Measurements from ENCODE around the gene TRAF6.
A peak's percentile ranks its signal among the peaks of the same experiment; 100 is the strongest.
"Not testable (repeated sequence)": the region's sequence is repeated elsewhere in the genome, so short reads cannot be mapped to it uniquely, and the experiment has no call there.

Gene TRAF6

DNA sequence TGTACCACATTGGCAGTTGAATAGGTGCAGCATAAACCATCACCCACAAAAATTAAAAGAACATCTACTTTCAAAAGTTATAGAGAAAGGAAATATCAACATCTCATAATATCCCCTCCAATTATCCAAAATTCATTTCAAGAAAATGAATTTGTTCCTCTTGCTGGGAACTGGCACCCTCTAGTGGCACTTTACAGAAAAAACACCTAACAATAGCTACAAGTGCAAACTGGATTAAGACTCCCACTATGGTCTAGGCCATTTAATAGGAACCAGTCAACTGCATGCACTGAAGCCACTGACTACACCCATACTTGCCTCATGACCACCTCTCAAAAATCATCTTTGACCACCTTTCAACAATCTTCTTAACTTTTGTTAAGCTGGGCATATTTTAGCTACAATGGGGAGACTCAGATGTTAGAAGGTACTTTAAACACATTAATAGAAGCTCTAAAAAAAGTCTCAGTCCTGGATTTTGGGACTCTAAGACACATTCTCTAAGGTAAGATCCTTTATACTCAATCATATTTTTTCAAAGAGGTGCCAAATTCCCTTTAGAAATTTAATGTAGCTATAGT lies 17.3 kb downstream of the TRAF6 start:
- peak; percentile 25 for DNase-seq

DNA sequence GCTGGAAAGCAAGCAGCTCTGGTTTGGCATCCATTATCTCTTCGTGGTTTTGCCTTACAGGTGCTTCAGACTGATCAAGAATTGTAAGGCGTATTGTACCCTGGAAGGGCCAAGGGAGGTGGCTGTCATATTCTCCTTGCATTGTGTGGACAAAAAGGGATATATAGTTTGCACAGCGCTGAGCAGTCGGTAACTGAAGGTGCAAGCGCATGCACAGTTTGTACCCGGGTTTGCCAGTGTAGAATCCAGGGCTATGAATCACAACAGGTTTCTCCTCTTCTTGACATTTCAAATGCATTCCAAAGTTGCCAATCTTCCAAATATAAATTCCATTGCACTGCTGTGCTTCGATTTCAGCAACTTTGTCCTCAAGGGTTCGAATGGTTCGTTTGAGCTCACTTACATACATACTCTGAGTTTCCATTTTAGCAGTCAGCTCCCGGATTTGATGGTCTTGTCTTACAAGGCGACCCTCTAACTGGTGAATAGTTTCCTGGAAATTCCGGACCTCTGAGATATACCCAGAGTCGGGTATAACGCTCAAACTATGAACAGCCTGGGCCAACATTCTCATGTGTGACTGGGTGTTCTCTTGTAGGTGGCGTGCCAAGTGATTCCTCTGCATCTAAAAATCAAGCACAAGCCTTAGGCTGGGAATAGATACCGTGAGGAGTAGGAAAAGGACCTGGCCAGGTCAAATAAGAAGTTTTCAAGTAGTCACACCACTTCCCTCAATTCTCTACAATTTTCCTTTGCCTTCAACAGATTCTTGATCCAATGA lies 19.9 kb downstream of the TRAF6 start:
- no peak for DNase-seq

DNA sequence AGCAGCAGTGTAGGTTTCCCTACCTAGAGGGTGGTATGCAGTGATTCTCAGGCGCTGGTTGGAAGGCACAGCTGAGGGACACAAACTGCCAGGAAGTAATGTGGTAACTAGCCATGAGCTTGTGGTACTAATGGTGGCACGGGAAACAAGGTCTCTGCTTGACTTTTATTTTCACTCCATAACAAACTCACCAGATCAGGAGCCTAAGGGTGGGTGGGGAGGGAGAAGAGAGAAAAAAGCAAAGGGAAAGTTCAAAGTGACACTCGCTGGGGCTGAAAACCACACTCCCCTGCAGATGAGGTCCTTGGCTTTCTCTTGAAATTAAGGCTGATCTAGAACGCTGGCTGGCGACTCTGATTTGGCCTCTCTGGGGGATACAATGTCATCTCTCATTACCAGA lies 22.0 kb downstream of the TRAF6 start:
- no peak for DNase-seq

DNA sequence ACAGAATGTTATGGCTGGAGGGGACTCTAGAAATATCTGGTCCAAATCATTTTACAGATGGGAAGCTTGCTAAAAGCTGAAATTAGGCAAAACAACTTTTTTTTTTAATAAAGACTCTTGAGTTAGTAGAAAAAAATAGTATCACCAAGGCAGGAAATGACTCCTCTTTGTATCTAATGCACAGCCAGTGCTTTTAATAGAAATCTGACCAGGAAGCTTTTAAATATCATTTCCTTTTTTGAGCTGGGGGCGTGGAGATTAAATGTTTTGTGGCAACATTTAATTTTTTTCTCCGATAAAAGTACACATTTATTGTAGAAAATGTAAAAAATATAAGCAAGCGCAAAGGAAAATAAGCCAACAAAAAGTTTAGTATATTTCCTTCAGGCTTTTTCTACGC lies 22.5 kb downstream of the TRAF6 start:
- DNase-seq = no peak

DNA sequence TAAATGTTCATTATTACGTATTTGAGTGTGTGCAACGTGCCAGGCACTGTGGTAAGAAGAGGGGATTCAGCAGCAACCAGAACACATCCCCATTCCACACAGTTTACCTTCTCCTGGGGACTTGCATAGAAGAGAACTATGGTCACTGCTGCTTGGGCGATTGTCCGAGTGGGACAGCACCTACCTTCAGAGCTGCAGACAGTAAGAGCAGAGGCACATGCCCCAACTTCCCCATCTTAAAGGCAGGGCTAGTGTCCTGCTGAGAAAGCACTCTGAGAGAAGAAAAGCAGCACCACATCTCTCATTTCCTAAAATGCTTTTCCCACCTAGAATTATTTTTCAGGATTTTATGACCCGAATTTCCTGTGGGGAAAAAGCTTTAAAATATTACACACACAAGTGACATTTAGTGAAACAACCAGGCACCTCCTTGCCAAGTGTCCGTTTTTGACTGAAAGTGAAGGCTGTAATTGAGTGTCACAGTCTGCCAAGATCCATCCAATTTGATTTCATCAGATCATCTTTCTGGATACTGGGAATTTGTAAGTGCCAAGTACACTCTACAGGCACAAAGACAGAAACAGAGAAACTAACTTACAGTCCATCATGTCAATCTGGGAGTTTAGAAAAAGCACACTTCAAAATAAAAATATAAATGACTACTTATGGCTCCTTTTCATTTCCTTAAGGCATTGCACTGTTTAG lies 24.6 kb downstream of the TRAF6 start:
- no peak for DNase-seq

DNA sequence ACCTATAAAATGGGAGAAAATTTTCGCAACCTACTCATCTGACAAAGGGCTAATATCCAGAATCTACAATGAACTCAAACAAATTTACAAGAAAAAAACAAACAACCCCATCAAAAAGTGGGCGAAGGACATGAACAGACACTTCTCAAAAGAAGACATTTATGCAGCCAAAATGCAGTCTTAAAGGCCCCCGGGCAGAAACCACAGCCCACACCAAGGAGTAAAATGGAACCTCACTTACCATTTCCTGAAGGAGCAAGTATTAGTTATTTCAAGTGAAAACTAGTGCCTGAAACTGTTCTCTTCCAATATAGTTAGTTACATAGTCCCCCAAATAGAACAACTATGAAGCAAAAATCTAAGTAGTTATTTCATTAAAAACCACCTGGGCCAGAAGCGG lies 27.0 kb downstream of the TRAF6 start:
- not testable (repeated sequence) for DNase-seq

DNA sequence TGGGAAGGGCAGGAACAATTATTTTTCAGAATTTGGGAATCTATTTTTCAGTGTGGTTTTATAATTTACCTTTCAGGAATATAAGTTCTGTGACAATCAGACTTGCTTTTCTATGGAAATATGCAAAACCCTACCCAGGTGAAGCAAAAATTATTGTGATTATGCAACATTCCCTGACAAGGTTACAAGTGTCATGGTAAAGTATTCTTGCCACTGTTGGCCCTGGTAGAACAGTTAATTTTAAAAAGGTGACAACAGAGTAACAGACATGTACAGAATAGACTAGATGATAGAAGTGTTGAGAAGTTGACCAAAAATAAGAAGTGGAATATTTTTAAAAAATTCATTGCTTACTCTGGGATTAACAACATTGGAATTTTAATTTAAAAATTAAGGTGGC lies 29.2 kb downstream of the TRAF6 start:
- DNase-seq = no peak

DNA sequence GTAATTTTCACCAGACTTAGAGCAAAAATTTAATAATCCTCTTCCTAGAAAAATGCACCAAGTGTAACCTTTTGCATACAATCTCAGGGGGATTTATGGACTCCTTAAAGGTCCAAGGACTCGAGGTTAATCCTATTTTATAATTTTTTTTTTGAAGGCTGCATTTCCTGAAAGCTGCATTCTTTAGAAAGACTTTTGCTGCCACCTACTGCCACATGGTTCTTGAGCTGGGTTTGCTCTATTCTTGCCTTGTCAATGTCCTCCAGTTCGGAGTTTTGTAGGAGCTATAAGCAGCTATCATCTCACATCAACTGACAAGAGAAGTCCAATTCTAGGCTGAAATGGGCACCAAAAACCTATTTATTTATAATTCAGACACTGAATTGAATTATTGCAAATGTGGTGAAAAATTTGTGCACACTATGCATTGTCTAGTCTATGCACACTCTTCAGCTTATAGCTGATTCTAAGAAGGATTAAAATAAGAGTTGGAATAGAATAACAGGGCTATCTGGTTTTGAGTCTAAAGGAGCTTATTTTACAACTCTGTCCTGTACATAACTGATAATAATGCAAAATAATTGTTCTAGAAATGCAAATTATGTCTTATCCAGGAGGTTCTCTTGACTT lies 31.3 kb downstream of the TRAF6 start:
- DNase-seq = peak; percentile 3

DNA sequence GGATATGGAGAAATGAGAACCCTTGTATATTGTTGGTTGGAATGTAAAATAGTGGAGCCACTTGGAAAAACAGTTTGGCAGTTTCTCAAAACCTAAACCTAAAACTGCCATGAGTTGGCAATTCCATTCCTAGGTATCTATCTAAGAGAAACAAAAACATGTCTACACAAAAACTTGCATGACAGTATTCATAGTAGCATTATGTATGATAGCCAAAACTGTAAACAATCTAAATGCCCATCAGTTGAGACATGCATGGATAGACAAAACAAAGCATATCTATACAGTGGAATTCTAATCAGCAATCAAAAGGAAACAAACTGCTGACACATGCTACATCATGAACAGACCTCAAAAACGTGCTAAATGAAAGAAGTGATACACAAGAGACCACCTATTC lies 34.9 kb downstream of the TRAF6 start:
- DNase-seq = no peak

DNA sequence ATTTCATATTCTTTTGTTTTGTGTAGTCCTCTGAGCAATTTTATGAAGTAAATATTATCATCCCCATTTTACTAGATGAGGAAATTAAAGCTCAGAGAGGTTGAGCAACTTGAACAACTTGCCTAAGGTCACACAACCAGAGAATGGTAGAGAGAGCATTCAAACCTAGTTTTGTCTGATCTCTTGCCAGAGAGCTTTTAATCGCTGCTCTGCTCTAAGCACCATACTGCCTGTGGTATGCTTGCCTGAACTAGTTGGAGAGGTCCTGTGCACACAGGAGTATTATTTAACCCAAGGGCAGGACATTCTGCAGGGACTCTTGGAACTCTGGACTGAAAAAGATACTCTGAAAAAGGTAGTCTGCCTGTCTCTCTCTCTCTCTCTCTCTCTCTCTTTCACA lies 38.5 kb downstream of the TRAF6 start:
- DNase-seq = no peak

DNA sequence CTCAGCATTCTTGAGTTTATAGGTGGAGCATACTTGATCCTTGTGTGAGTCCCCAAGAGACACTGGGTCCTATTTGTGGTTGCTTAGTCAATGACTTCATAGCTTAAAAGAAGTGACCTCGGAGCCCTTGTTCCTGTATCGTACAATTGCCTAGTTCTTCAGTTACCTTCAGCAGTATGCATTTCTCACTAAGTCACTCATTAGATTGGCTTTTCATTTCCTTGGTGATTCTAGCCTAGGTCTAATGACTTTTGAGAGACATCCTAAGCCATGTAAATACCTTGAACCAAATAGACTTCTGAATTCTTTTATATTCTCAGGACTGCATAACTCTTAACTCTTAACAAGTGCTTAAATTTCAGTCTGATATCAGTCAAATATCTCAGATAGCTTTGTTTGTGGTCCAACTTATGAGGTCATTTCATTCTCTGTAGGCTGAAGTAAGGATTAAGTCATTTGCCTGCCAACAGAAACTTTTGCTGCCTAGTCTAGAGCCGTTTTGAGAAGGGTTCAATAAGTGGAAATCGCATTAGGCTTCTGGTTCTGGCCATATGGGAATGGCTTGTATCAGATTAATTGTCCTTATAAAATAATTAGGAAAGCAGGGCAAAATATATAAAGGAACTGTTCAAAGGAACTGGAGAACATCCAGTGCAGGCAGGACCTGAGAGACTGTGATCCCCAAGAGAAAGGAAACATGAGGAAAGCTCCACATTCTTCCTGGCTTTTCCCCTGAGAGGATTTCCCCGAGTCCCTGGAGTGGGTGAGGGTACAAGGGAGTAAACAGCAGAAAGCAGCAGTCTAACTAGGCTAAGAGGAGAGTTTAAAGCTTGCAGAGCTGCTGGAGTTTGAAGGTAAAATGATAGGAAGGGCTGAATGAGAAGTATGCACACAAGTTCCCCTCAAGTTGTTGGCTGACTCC lies 39.9 kb downstream of the TRAF6 start:
- DNase-seq = no peak

DNA sequence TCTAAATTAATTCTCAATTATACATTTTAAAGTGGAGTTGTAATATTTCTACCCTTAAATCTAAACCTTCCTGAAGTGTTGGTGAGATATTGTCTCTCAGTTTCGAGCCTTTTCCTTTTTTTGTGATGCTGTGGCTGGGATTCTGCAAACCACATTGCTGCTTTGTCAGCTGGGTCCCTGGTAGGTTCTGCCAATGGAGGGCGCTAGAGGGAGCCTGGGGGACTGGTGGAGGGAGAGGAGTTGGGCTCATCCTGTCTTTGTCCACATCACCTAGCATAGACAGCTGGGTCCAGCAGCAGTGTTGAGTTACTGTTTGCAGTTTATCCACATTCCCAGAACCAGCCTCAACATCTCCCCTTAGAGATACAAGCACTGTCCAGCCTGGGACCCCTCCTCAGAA lies 41.0 kb downstream of the TRAF6 start:
- no peak for DNase-seq

DNA sequence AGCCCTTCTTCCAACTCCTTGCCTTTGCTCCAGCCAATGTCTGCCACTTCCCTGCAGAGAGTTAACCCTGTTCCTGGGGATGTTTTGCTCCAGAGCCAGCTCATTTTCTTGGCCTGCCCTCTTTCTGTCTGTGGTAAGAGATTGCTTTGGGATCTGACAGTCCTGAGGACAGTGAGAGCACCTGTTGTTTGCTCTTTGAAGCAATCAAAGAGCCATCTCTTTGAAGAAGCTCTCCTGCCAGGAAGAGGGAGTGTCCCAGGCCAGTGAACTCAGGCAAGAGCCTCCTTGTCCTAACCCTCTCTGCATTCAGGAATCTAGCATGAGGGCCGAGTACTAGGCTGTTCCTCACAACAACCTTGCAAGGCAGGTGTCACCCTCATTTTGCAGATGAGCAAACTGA lies 42.2 kb downstream of the TRAF6 start:
- DNase-seq = no peak

DNA sequence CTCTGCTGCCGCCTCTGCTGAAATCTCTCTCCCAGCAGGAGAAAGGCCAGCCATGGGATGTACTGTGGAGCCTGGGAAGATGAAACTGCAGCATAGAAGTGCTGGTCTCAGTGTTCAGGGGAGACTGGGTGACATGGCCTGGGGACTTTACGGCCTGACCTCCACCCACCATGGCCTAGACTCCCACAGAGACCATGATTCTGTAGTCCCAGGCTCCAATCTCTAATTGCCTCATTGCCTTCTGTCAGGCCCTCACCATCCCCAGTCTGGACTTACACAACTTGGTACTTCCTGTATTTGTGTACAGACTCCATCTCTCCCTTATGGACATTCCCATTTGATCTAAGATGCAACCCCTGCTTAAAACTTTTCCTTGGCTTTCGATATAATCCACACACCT lies 43.1 kb downstream of the TRAF6 start:
- DNase-seq = no peak

DNA sequence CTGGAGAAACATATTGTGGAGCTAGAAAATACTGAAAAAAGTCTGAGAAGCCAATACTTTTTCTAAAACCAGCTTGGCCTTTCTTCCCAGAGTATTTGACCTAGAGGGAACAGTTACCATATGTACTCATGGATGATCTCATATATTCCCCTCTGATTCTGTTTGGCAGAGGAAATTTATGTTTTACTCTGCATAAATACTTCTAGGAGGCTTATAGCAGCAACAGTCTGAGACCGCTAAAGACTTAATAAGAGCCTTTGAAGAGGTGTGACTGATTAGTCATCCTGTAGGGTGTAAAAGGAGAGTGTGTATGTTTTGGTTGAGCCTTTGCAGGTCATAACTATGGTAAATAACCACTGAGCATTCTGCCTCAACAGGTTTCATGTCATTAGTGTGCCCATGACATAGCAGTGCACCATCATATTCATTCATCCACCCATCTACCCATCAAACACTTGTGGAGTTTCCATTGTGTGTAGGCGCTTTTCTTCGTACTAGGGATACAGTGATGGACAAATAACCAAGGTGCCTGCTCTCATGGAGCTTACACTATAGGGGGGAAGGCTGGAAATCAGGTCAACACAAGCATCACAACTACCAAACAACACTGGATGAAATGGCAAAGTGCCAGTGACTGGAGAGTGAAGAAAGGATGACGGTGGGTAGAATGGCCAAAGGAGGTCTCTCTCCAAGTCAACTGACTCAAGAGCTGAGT lies 44.5 kb downstream of the TRAF6 start:
- DNase-seq = no peak

DNA sequence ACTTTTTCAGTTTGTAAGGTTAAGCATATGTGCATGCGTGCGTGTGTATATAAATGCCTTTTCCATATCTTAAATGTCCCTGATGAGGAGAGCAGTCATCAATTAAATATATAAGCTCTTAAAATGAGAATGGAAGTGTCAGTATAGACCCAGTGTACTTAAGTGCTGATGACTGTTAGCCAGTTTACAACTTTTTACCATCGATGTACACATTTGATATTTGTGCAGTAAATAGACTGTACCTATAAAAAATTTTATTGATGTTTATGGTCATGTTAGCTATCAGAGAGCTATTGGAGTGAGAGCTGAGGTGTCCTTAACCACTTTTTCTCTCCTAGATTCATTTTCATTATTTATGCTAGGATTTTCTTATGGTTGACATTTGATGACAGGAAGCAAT lies 45.4 kb downstream of the TRAF6 start:
- DNase-seq = no peak

DNA sequence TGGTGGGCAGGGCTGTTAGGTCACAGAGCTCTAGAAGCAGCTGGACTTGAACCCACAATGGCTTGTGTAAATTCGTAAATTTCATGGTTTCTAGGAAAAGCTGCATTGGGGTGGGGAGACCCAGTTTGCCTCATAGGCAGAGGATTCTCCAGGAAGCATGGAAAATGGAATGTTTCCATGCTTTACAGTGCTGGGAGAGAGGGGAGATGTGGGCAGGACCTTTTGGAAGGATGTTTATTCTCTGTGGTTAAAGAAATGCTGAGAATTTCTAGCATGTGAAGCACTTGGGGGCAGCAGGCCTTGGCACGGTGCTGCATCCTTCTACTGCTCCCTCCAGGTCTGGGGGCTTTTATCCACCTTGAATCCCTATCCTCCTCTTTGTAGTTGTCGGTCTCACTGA lies 46.3 kb downstream of the TRAF6 start:
- DNase-seq = no peak

DNA sequence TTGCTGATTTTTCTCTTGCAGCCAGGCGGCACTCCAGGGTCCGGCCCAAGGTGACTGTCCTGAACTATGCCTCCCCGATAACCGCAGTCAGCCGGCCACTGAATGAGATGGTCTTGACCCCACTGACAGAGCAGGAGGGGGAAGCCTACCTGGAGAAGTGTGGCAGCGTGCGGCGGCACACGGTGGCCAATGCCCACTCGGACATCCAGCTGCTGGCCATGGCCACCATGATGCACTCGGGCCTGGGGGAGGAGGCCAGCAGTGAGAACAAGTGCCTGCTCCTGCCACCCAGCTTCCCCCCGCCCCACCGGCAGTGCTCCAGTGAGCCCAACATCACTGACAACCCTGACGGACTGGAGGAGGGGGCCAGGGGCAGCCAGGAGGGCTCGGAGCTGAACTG lies 47.8 kb downstream of the TRAF6 start:
- no peak for DNase-seq

DNA sequence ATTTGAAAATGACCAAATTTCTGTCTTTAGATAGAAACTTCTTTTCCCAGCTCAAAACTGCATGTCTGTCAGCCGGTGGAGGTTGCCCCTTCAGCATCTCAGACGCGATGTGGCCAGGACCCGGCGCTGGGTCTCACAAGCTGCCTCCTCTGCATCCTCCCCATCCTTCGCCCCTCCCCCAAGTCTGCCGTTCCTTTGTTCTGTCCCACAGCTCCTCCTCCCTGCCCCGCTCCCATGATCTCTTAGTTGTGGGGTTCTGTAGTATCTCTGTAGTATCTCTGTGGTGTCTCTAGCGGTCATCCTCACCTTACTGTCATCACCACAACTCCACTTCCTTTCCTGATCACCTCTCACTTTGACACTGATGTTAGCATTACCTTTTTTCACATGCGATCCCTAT lies 49.9 kb downstream of the TRAF6 start:
- DNase-seq = no peak

DNA sequence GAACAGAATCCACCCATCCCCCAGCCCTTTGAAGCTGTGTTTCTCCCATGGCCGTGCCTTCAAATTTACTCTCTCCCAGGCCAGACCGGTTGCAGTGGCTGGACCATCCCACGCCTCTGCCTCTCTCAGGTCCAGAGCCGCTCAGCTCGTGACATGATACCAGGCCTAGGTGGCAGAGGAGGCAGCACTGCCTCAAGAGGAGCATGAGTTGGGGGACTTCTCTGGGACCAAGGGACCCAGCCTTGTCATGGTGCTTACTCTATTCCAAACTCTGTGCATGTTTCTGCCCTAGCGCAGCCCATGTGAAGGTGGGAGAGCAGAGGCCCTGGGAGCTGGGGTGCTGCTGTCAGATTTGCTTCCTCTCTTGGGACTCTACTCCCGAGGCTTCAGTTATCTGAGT lies 51.0 kb downstream of the TRAF6 start:
- no peak for DNase-seq

DNA sequence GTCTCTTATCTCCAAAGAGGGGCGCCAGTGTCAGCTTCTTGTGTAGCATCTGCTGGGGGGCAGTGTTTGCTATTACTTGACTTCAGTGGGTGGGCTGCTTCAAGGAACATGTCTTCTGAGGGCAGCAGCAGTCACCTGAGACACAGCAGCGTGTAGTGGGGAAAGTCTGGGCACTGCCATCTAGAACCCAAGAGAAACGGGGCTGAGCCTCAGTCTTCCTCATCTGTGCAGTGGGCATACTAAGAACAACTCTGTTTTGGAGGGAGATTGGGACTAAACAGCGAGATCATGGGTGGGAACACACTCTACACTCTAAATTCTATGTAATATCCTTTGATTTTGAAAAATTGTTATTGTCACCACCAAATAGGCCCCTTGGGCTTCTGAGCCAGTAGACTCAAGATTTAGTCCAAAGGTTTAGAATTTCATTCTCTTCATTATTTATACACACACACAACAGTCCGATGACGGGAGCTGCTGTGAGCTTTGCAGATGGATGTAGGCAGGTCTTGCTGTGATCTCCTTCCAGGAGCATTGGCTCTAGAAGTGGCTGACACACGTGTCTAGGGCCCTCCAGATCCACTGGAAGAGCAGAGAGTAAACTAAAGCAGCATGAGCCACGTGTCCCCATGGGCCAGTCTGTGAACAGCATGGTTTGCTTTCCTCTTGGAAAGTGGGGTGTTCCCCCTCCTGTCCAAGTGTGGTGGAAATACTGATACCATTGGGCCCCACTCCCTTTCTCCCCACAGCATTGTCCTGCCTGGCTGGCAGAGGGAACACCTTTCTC lies 51.8 kb downstream of the TRAF6 start:
- no peak for DNase-seq
